ENCODE measurements around the gene OTUD4.

DNA sequence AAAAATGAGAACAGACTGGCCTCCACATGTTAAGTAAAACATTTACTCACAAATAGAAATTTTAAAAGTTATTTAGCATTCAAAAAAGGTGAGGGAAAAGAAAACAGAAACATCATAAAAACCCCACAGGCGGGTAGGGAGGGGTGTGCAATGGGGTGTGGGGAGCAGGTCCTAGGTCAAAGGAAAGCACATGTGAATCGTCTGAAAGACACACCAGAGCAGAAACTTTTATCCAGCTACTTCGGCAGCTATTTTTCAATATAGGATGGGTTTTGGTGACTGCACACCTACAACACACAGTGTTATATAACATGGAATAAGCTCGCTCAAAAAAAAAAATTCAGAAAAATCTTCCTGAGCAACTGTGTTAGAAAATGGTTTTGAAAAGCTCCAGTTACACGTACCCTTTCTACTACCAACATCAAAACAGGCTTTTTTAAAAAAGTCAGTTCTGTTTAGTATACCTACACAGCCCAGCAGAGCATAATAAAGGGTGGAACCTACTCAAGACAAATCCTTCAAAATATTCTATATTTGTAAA is 1.6 kb downstream of the OTUD4 start:
- TF ChIP-seq, protein P1, sequence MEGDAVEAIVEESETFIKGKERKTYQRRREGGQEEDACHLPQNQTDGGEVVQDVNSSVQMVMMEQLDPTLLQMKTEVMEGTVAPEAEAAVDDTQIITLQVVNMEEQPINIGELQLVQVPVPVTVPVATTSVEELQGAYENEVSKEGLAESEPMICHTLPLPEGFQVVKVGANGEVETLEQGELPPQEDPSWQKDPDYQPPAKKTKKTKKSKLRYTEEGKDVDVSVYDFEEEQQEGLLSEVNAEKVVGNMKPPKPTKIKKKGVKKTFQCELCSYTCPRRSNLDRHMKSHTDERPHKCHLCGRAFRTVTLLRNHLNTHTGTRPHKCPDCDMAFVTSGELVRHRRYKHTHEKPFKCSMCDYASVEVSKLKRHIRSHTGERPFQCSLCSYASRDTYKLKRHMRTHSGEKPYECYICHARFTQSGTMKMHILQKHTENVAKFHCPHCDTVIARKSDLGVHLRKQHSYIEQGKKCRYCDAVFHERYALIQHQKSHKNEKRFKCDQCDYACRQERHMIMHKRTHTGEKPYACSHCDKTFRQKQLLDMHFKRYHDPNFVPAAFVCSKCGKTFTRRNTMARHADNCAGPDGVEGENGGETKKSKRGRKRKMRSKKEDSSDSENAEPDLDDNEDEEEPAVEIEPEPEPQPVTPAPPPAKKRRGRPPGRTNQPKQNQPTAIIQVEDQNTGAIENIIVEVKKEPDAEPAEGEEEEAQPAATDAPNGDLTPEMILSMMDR (IDR thresholded peaks at IDR 0.05): no peak
- TF ChIP-seq POLR2A (IDR thresholded peaks at IDR 0.05): no peak

Data from suprapubic skin (tissue), 3 donors.